ENCODE results near the gene PKIB.
"Not testable (repeated sequence)": the region's sequence is repeated elsewhere in the genome, so short reads cannot be mapped to it uniquely, and the experiment has no call there.

The PKIB gene

DNA sequence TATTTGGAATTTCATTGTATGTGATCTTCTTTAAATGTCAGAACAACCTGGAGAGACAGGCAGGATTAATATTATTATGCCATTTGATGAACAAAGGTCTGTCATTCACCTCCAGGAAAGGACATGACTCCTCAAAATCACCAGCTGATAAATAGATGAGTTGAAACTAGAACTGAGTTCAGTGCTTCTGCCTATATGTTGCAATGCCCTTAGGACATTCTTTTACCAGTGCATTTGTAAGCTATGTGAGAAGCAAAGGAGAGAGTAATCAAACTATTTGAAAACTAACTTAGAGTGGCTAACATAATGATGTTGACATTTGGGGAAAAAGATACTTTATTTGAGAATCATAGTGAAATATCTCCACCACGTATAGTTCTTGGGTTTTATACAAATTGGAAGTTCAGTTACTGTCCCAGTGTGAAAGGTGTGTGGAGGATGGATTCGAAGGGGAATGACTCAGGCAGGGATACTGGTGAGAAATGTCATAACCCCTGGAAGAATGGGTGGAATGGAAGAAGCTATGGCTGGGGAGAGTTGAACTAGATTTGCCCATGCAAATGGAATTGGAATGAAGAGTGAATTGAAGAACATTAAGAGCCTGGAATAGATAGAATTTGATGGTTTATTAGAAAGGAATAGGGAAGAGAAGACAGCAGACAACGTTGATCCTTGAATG, 21.5 kb downstream of the PKIB start:
- in situ Hi-C loops (cut with MboI; ENCODE audit: low sequenced_read_pairs), result no loop called here
- no peaks in the 10 kb centered on the region for H3K27me3 ChIP-seq (ENCODE audit: low read depth)
- H3K9me3 ChIP-seq, result no peaks in the 10 kb centered on the region
- 0 out of 2 replicates have a peak, but pooled peaks cover 5% of the 10 kb centered on the region for H3K4me1 ChIP-seq
- DNase-seq (ENCODE audit: low spot score in 2 of 2), result no peak
- H3K4me3 ChIP-seq, result no peak overlapping the region
- H3K36me3 ChIP-seq (replicated peaks), result no peaks in the 10 kb centered on the region

DNA sequence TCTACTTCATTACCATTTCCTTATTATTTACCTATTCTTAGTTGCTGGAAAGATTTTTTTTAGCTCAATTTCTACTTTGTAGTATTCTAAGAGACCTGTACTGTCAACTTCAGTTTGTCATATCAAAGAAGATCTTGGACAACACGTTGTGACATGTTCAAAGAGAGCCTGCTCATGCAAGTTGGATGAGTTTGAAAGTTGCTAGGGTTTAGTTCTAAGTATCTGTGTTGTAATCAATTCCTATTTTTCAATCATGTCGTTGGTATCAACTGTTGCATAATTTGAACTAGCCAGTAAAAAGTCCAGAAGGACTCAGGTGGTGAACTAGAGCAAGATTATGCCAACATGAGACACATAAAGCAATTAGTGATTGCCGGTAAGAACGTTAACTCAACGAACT, 30.2 kb downstream of the PKIB start:
- Histone ChIP-seq H3K36me3 (replicated peaks) (no peaks in the 10 kb centered on the region), H3K4me1 (no peaks in the 10 kb centered on the region), H3K27me3 (ENCODE audit: low read depth) (no peaks in the 10 kb centered on the region; the same call in 1 of the 2 replicates), H3K4me3 (no peak overlapping the region), H3K9me3 (no peaks in the 10 kb centered on the region)
- in situ Hi-C loops (cut with MboI; ENCODE audit: low sequenced_read_pairs), result no loop called here
- DNase-seq (ENCODE audit: low spot score in 2 of 2), result no peak

DNA sequence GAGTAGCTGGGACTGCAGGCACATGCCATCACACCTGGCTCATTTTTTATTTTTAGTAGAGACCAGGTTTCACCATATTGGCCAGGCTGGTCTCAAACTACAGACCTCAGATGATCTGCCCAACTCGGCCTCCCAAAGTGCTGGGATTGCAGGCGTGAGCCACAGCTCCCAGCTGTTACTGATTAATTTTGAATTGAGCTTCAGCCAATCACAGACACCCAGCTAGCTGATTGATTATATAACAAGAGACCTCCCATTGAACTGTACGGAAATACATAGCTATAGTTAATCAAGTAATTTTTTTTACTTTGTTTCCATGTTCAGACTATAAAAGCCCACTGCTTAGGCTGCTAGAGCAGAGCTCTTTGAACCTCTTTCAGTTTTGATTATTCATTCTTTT, 31.6 kb downstream of the PKIB start:
- DNase-seq (ENCODE audit: low spot score in 2 of 2), result no peak
- no peaks in the 10 kb centered on the region for H3K36me3 ChIP-seq (replicated peaks)
- H3K4me3 ChIP-seq, result no peak overlapping the region
- in situ Hi-C loops (cut with MboI; ENCODE audit: low sequenced_read_pairs), result no loop called here
- H3K9me3 ChIP-seq, result no peaks in the 10 kb centered on the region
- H3K27me3 ChIP-seq (ENCODE audit: low read depth), result no peaks in the 10 kb centered on the region; the same call in 1 of the 2 replicates
- H3K4me1 ChIP-seq, result no peaks in the 10 kb centered on the region

DNA sequence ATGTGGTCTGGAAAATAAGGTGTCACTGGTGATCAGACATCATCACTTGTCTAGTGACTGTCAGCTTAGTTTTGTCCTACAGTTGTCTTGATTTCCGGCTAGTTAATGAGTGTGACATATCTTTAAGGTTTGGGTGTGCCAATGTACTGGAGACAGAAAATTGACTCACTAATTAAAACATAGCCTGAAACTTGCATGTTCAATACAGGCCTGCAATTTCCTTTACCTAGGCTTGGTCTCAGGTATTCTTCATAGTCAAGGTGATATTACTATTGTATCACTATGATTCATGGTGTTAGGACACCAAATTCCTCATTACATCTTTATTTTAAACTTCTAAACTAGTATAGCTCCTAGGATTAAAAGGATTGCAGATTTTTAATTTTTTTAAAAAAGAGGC, 32.4 kb downstream of the PKIB start:
- H3K9me3 ChIP-seq; in situ Hi-C loops (cut with MboI; ENCODE audit: low sequenced_read_pairs); H3K27me3 ChIP-seq (ENCODE audit: low read depth); H3K4me1 ChIP-seq; H3K4me3 ChIP-seq; DNase-seq (ENCODE audit: low spot score in 2 of 2); H3K36me3 ChIP-seq (replicated peaks): not testable (repeated sequence)

DNA sequence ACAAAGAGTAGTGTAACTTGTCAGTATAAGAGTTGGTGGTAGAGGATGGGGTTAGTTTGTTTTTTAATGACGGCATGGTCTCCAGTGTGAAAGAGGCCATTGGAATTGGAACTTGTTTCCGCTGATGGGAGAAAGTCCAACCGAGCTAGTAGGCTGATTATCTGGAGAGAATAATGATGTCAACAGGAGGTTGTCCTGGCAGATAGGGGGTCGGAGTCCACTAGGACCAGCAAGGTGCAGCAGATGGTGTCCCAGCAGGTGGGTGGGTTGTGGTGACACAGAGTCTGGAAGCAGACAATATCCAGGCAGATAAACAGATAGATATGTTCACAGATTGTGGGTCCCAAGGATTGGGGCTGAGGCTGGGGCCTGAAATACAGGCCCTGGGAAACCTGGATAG, 35.1 kb downstream of the PKIB start:
- no peaks in the 10 kb centered on the region for H3K4me1 ChIP-seq
- in situ Hi-C loops (cut with MboI; ENCODE audit: low sequenced_read_pairs), result no loop called here
- no peak overlapping the region for H3K4me3 ChIP-seq
- no peak for DNase-seq (ENCODE audit: low spot score in 2 of 2)
- no peaks in the 10 kb centered on the region for H3K27me3 ChIP-seq (ENCODE audit: low read depth)
- no peaks in the 10 kb centered on the region for H3K9me3 ChIP-seq
- no peaks in the 10 kb centered on the region for H3K36me3 ChIP-seq (replicated peaks)

DNA sequence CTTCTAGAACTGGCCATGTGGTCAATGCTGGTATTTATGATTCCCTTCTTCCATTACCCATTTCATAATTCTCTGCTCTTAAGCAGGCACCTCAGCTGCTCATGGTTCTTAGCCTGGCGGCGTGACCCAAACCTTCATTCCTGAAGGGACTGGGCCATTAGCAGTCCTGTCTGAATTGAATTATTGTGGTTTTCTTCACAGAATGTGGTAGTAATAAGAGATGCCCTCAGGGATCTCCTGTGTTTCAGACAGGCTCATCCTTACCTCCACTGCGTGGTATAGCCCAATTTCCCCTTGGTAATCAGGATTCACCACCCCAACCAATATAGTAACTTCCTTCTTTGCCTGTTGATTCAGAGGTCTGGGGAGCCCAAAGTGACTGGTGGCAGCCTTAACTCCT, 37.6 kb downstream of the PKIB start:
- no peak for DNase-seq (ENCODE audit: low spot score in 2 of 2)
- Histone ChIP-seq H3K9me3 (no peaks in the 10 kb centered on the region), H3K27me3 (ENCODE audit: low read depth) (no peaks in the 10 kb centered on the region), H3K4me3 (no peak overlapping the region), H3K36me3 (replicated peaks) (no peaks in the 10 kb centered on the region), H3K4me1 (no peaks in the 10 kb centered on the region)
- in situ Hi-C loops (cut with MboI; ENCODE audit: low sequenced_read_pairs), result no loop called here

DNA sequence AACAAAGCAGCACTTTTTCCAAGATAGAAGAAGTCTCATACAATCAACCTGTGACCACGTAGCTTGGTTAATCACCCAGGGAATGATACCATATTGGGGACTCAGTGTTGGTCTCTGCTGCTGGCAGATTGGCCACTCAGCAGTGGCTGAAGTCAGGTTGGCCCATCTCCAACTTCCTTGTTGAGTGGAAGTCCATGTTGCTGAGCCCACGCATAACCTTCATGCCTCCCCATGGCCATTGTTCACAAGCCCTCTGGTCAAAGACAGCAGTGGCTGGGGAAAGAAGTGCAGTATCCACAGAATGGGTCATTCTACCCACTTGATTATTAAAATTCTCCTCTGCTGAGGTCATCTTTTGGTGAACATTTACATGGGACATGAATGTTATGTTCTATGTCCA, 38.5 kb downstream of the PKIB start:
- in situ Hi-C loops (cut with MboI; ENCODE audit: low sequenced_read_pairs), result no loop called here
- DNase-seq (ENCODE audit: low spot score in 2 of 2), result no peak

DNA sequence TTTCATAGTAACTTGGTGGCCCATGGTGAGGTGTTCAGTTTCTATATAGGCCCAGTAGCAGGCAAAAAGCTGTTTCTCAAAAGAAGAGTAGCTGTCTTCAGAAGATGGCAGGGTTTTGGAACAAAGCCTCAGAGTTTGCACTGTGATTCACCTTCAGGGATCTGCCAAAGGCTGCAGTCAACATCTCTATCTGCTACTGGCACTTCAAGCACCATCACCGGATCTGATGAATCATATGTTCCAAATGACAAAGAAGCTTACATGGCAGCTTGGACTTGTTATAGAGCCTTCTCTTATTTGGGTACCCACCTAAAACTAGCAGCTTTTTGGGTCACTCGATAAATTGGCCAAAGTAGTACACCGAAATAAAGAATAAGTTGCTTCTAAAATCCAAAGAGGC, 39.5 kb downstream of the PKIB start:
- no peaks in the 10 kb centered on the region for H3K36me3 ChIP-seq (replicated peaks)
- no peaks in the 10 kb centered on the region for H3K9me3 ChIP-seq
- H3K4me3 ChIP-seq, result no peak overlapping the region
- no peak for DNase-seq (ENCODE audit: low spot score in 2 of 2)
- H3K27me3 ChIP-seq (ENCODE audit: low read depth), result no peaks in the 10 kb centered on the region
- no peaks in the 10 kb centered on the region for H3K4me1 ChIP-seq
- in situ Hi-C loops (cut with MboI; ENCODE audit: low sequenced_read_pairs), result no loop called here

More for the DNA sequence above, 38.5 kb downstream of the PKIB start:
- H3K4me3 ChIP-seq, result no peak overlapping the region
- no peaks in the 10 kb centered on the region for H3K36me3 ChIP-seq (replicated peaks)
- no peaks in the 10 kb centered on the region for H3K9me3 ChIP-seq
- H3K27me3 ChIP-seq (ENCODE audit: low read depth), result no peaks in the 10 kb centered on the region
- H3K4me1 ChIP-seq, result no peaks in the 10 kb centered on the region

DNA sequence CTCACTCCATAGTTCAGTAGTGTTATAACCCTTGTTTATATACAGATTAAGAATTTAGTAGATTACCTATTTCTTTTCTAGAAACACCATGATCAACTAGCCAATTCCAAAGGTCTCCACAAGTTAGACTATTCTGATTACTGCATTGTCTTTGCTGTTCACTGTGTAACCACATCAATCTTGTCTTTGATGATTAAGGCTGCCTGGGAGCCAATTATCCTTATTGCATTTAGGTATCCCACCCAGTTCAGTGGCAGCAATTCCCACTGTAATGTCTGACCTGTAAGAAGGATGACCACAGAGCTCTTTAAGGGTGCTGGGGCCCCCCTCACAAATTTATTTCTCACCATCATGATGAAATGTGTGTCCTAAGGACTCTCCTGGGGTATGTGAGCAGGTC, 40.2 kb downstream of the PKIB start:
- no peaks in the 10 kb centered on the region for H3K36me3 ChIP-seq (replicated peaks)
- no peaks in the 10 kb centered on the region for H3K9me3 ChIP-seq
- no peak overlapping the region for H3K4me3 ChIP-seq
- no peaks in the 10 kb centered on the region for H3K27me3 ChIP-seq (ENCODE audit: low read depth)
- in situ Hi-C loops (cut with MboI; ENCODE audit: low sequenced_read_pairs), result no loop called here
- H3K4me1 ChIP-seq, result no peaks in the 10 kb centered on the region
- no peak for DNase-seq (ENCODE audit: low spot score in 2 of 2)

DNA sequence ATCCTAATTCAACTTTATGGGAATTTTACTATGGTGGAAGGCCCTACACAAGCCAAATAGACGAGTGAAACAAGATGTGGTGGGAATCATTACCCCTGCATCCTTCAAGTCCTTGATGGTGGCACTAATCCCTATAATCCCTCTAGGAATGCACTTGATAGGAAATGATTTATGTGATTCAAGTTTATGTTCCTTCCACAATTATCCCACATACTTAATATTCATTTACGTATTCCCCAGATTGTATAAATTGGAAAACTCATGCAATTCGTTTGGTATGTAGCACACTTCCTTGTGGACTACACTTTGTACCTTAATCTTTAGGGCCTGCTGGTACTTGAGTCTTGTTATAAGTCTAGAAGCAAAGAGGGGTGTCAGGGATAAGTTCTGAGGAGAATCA, 40.8 kb downstream of the PKIB start:
- no peaks in the 10 kb centered on the region for H3K4me1 ChIP-seq
- no peaks in the 10 kb centered on the region for H3K9me3 ChIP-seq
- no peak overlapping the region for H3K4me3 ChIP-seq
- no peak for DNase-seq (ENCODE audit: low spot score in 2 of 2)
- H3K36me3 ChIP-seq (replicated peaks), result no peaks in the 10 kb centered on the region
- in situ Hi-C loops (cut with MboI; ENCODE audit: low sequenced_read_pairs), result no loop called here
- H3K27me3 ChIP-seq (ENCODE audit: low read depth), result no peaks in the 10 kb centered on the region

DNA sequence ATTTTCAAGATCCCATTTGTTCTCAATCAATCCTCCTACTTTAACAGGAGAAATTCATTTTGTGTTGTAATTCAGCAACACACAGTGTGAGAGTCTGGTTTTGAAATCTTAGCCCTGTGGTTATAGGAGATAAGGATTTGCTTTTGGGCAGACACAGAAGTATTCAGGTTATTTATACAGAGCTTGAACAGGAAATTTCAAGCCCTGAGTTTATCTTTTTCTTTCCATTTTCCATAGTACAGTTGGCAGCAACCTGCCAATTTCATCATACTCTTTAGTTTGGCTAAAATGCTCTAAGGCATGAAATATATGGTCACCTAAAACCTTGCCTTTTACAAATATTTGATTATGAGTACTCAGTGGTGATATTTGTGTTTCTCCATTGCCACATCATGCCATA, 41.4 kb downstream of the PKIB start:
- DNase-seq (ENCODE audit: low spot score in 2 of 2), result no peak
- H3K27me3 ChIP-seq (ENCODE audit: low read depth), result no peaks in the 10 kb centered on the region
- in situ Hi-C loops (cut with MboI; ENCODE audit: low sequenced_read_pairs), result no loop called here

DNA sequence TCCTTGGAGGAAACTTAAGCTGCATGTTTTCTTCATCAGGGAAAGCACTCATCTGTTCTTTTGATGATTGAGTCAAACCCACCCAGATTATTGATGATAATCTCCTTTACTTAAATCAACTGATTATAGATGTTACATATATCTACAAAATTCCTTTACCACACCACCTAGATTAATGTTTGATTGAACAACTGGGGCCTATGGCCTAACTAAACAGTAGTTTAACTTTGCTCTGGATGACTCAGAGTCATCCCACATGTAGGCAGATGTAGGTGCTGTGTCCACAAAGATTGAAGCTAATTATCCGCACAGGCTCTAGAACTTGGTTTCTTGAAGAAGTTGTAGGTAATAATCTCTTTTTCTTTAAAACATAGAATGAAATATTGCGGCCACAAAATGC, 42.2 kb downstream of the PKIB start:
- no peaks in the 10 kb centered on the region for H3K9me3 ChIP-seq
- no peaks in the 10 kb centered on the region for H3K36me3 ChIP-seq (replicated peaks)
- no peak overlapping the region for H3K4me3 ChIP-seq
- H3K4me1 ChIP-seq, result no peaks in the 10 kb centered on the region
- no peaks in the 10 kb centered on the region for H3K27me3 ChIP-seq (ENCODE audit: low read depth)
- no peak for DNase-seq (ENCODE audit: low spot score in 2 of 2)
- in situ Hi-C loops (cut with MboI; ENCODE audit: low sequenced_read_pairs), result no loop called here

More for the DNA sequence above, 41.4 kb downstream of the PKIB start:
- no peaks in the 10 kb centered on the region for H3K36me3 ChIP-seq (replicated peaks)
- no peaks in the 10 kb centered on the region for H3K4me1 ChIP-seq
- no peaks in the 10 kb centered on the region for H3K9me3 ChIP-seq
- no peak overlapping the region for H3K4me3 ChIP-seq

DNA sequence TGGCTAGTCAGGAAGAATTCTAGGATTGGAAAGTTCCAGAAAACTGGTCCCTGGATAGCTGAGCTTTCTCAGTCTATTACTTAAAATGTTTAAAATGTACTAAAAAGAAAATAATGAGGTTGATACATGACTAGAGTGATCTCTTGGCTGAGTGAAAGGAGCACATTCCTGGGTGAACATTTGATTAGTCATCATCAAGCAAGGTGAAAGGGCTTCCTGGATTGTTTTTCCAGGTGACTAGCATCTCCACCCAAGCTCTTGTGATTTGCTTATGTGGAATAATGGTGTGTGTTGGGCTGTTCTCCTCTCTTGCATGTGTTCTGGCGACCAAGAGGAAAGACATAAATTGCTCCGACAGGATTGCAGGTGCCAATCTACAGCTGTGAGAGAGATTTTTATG, 42.9 kb downstream of the PKIB start:
- Histone ChIP-seq H3K4me1 (no peaks in the 10 kb centered on the region), H3K4me3 (no peak overlapping the region), H3K36me3 (replicated peaks) (no peaks in the 10 kb centered on the region), H3K9me3 (no peaks in the 10 kb centered on the region), H3K27me3 (ENCODE audit: low read depth) (no peaks in the 10 kb centered on the region)
- in situ Hi-C loops (cut with MboI; ENCODE audit: low sequenced_read_pairs), result no loop called here
- no peak for DNase-seq (ENCODE audit: low spot score in 2 of 2)

DNA sequence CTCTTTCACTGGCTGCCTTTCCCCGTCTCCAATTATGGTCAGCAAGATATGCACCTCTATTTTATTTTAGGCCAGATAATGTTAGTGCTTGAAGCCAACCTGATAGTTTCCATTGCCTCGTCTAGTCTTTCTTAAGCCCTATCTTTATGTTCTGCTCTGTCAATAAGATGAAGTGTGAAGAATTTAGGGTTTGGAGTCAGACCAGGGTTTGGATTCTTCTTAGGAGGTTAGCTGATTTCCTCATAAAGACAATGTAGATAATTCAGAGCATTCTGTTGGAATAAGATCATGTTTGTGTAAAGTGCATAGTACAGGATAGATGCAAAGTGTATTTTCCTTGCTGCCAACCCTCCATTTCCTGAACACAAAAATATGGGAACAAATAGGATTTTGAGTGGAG, 43.8 kb downstream of the PKIB start:
- Histone ChIP-seq H3K36me3 (replicated peaks) (no peaks in the 10 kb centered on the region), H3K9me3 (no peaks in the 10 kb centered on the region), H3K4me1 (no peaks in the 10 kb centered on the region), H3K4me3 (no peak overlapping the region), H3K27me3 (ENCODE audit: low read depth) (no peaks in the 10 kb centered on the region)
- in situ Hi-C loops (cut with MboI; ENCODE audit: low sequenced_read_pairs), result no loop called here
- DNase-seq (ENCODE audit: low spot score in 2 of 2), result no peak

DNA sequence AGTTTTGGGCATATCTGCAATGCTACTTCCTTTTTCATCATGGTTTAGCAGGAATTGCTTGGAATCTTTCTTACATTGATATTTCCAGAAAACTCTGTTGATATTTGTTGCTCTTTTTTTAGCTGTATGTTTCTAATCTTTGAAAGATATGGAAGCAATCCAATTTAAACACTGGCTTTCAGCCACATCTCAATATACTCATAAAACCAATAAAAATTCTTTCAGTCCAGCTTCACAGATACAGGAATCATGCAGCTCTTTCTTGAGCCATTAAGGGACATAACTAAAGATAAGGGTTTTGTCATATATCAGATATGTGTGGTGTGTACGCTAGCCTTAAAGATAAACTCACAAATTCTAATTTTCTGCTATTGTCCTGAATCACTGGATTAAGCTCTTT, 47.4 kb downstream of the PKIB start:
- Histone ChIP-seq H3K27me3 (ENCODE audit: low read depth) (no peaks in the 10 kb centered on the region), H3K4me1 (no peaks in the 10 kb centered on the region), H3K4me3 (no peak overlapping the region), H3K36me3 (replicated peaks) (no peaks in the 10 kb centered on the region), H3K9me3 (no peaks in the 10 kb centered on the region)
- in situ Hi-C loops (cut with MboI; ENCODE audit: low sequenced_read_pairs), result no loop called here
- no peak for DNase-seq (ENCODE audit: low spot score in 2 of 2)

Measured in HAP-1 (cell line).